ENCODE data around the gene NIPAL4.
"Not testable (repeated sequence)": the region's sequence is repeated elsewhere in the genome, so short reads cannot be mapped to it uniquely, and the experiment has no call there.

NIPAL4 gene

DNA sequence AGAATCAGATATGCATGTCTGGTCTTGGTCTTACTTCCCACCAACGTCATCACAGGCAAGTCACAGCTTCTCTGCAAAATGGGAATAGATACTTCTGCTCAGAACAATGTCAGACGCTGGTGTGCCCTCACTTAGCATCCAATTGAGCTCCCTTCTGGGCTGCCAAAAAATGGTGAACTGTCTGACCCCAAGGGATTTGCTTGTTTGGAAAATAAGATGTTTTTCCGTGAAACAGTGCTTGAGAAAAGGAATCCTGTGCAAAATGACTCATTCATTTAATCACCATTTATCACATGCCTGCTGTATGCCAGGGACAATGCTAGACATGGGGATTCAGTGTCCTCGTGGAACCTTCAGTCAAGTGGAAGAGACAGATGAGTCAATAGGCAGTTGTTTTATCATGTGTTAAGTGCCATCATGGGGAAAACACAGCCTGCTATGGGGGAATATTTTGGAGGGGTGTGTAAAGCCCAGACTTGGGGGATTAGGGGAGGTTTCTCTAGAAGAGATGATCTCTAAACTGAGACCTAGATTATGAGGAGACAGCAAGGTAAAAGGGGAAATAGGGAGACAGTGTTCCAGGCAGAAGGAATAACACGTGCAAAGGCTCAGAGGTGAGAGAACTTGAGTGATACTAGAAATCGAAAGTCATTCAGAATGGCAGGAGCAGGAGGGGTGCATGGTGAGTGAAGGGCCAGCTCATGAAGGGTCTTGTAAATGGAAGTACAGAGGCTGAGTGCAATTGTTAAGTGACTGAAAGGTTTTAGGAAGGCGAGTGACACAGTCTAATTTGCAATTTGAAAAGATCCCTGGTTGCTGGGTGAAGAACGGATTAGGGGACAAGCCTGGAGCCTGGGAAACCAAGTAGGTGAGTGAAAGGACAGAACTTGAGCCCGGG is 3.9 kb downstream of the NIPAL4 start:
- DNase-seq = no peak

DNA sequence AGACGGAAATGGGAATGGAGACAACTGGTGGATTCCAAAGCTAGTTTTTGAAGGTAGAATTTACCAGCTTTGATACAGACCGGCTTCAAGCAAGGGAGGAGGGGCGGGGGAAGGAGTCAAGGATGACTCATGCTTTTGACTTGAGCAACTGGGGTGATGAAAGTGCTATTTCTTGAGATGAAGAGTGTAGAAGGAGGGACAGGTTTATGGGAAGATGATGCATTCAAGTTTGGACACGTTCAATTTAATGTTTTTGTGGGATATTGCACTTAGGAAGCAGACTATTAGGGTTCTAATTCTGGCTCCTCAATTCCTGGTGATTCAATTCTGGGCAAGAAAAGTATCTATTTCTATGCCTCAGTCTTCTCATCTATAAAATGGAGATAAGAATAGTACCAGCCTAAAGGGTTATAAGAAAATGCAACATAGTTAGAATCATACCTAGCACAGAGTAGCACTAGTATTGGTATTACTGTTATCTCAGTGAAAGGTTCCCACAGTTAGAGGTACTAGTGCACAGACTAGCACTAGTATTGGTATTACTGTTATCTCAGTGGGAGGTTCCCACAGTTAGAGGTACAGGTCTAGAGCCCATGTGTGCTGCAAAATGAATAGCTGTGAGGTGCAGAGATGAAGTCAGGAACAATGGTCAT is 4.6 kb downstream of the NIPAL4 start:
- DNase-seq = no peak

DNA sequence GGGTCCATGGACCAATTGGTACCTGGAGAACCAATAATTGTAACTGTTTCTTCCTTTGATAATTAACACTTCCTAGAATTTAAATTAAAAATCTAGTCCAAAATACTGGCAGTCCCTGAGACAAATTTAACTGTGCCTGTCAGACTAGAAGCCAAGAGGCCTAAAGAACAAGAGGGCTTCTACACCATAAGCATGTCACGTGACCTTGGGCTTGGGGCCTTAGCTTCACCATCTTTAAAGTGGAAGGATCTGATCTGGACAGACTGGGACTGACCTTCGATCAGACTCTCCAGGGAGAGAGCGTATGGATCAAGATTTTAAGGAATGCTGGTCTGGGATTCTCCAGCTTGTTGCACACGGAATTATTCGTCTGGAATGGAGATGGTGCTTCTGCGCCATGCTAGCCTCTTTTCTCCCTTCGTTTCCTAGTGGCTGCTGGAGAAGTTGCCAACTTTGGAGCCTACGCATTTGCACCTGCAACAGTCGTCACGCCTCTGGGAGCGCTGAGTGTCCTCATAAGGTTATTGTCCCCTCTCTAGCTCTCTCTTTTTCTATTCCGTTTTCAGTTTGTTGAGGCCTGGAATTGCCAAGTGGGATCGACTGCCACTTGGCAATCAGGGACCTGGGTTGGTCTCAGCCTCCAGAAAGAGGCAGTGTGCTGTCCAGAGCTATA is 8.4 kb downstream of the NIPAL4 start:
- no peak for DNase-seq

DNA sequence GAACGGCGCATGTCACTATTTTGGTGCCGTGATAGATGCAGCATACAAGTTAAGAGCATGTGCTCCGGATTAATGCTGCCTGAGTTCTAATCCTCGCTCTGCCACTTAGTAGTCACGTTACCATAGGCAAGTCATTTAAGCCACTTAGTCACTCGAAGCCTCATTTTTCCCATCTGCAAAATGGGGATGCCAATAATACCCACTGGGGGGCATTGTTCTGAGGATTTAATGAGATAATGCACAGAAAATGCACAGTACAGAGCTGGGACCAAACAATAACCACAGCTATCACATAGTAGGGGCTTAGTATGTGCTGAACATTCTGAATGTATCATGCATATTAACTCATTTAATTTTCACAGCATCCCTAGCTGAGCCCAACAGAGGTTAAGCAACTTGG is 9.1 kb downstream of the NIPAL4 start:
- no peak for DNase-seq

DNA sequence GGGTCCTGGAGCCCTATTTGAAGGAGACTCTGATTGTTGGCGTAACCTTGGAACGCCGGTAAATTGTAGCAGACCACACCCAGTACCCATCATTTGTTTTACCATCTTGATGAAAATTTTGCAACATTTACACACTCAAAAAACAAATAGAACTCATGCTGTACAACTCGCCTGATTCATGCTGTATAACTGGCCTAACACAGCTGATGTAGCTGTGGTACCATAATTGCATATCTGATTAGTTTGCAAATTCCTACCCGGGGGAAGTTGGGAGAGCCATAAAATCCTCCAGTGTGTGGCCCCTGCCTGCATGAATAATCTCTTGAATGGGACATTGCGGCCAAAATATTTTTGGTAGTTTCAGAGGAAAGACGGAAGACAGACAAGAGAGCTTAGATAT is 9.7 kb downstream of the NIPAL4 start:
- DNase-seq = no peak

DNA sequence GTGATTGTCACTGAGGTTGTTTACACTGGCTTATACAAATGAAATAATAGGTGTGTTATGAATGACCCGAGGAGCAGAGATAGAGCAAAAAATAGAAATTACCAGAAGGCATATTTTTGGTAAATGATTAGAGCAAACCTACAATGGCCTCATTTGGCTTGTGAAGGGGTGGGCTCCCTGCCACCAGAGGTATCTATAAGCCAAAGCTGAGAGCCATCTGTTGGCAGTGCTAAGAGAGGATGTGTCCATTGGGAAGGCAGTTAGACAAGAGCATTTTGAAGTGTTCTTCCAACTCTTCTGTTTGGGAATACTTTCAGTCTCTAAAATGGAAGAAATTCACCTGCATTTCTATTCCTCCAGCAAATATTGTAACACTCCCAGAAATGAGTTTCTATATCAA is 10.6 kb downstream of the NIPAL4 start:
- no peak for DNase-seq

DNA sequence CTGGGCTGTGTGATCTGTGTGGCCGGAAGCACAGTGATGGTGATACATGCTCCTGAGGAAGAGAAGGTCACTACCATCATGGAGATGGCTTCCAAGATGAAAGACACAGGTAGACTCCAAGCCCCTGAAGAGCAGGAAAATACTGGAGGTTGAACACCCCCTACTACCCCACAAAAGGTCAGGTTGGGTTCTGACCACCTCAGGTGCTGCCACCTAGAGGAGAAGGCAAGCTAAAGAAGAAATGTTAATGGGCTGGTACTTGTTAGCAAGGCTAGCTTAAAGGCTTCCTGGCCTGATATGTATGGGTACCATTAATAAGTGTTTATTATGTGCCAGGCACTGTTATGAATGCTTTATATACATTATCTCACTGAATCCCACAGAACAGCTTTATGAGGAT is 11.7 kb downstream of the NIPAL4 start:
- DNase-seq = no peak

DNA sequence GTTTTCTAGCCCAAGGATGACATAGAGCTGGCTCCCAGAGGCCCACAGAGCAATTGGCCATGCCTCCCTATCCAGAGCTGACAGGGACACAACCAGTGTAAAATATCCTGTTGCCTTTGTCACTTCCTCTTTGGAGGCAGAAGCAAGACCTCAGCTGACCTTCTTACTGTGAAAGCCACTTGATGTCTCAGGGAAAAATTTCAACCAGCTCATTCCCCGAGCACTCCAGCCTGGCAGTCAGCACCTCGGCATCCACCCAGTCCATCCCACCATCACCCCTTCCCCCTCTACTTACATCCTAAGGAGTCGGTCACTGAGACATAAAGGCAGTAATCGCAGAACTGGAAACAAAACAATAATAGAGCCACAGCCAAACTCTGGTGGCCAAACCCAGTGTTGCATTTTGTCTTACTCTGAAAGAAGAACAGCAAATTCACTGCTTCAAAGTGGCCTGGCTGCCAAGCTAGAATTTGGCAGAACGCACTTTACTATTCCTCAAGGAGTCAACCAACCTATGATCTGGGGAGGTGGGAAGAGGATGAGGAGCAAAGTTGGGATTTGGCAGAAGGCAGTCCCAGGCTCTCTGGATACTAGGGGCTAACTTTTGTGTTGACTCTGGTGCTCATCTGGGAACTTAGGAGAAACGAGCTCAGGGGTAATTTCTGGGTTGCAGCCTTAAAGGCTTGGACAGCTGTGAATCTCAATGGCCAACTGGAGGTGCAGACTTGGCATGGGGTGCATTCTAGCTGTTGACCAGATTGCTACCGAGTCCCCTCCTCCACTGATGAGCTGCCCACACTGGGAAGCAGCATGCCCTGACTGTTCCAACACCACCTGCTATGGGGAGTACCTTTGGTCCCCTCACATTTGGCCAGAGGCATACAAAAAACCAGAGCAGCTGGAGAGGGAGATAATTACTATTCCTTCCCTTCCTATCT is 13.6 kb downstream of the NIPAL4 start:
- DNase-seq = no peak

DNA sequence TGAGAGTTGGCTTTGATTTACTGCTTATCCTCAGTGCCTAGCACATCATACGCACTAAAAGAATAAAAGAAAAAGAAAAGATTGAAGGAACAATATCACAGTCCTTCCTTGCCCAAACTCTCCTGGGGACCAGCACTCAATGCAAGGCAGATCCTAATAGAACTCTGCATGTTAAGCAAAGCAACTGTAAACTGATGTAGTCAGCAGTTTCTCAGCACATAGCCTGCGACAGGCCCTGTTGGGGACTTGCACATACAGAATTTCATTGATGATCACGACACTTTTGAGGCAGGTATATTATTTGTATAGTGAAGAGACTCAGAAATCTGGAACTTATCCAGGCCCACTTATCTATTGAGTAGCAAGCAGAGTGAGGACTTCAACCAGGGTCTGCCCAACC is 15.4 kb downstream of the NIPAL4 start:
- DNase-seq = no peak

DNA sequence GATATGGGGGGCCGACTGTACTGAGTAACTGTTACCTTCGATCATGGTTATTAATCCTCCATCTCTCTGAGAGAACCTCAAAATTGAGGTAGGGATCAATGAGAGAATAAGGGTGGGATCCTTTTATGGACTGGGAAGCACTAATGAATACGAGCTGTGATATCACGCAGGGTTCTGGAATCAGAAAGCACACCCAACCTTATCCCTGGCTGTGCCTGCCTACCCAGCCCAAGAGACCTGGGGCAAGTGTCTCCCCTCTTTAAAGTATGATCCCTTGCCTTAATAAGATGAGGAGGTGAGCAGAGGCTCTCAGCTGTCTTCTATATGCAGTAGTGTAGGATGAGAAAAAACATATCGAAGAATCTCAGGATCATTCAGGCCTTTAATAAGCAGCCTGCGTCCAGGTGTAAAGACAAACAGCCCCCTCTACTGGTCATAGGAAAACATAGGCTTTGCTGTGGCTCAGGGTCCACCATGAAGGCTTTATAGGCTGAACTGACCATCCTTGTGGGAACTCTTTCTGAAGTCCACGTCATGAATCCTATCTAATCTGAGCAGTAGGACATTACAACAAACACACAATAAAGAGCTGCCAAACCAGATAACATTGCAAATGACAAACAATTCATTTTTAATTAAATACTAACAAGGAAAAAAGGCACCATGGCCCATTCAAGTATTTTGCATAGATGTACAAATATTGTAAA is 16.8 kb downstream of the NIPAL4 start:
- DNase-seq = peak in 2 of 6 experiments; percentile 12 to 13

DNA sequence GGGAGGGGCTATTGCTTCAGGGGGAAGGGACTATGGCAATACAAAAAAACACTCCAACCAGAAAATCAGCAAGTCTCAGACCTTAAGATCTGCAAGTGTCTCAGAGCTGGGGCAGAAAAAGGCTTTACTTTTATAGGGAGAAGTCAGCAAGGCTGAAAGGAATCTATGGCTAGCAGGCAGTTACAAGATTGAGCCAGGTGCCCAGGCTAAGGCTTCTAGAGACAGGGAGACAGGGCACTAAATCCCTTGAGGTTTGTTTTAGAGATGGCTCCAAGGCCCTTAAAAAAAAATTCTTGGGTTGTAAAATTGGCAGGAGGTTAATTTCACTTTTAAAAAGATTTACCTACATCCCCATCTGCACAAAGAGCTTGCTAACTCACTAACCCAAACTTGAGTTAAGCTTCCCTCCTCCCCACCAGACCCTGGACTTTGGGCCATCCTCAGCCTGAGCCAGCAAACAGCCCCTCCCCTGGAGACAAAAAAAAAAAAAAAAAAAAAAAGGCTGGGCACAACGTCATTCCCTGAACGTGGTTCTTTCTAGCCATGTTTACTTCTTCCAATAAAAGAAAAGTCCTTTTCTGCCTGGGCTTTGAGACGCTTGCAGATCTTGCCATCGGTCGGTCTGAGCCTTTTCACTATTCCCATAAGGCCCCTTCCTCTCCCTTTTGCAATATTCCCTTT is 17.9 kb downstream of the NIPAL4 start:
- DNase-seq = no peak

DNA sequence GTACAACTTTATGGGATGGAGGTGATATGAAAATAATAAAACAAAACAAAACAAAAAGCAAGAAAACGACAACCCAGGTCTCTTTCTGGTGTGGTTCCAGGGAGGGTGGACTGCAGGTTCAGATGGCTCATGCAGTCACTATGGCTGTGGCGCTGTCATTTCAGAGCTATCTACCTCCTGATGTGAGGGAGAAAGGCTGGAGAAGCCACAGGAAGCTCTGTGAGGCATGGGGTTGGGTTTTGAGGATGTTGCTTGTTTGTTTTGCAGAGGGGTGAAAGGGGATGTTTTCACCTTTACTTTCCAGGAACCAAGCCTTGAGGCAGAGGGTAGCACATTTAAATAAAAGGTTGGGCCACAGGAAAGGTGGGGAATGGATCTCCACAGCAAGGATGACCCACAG is 18.7 kb downstream of the NIPAL4 start:
- DNase-seq = no peak

DNA sequence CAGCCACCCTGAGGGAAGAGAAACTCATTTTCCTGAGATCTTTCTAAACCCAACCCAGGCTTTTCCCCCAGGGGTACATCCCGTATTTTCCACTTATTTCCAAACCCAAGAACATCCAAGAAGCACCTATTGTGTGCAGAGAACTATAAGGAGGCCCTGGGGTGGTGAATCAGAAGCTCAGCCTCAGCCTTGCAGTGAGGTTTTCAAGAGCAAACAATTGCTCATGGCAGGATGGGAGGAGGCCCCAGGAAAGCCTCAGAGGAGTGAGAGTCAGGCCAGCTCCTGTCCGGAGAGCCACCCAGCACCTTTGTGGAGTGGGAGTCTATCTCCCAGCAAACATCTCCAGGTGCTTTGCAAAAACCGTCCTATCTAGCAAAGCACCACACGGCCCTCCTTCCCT is 19.2 kb downstream of the NIPAL4 start:
- no peak for DNase-seq

DNA sequence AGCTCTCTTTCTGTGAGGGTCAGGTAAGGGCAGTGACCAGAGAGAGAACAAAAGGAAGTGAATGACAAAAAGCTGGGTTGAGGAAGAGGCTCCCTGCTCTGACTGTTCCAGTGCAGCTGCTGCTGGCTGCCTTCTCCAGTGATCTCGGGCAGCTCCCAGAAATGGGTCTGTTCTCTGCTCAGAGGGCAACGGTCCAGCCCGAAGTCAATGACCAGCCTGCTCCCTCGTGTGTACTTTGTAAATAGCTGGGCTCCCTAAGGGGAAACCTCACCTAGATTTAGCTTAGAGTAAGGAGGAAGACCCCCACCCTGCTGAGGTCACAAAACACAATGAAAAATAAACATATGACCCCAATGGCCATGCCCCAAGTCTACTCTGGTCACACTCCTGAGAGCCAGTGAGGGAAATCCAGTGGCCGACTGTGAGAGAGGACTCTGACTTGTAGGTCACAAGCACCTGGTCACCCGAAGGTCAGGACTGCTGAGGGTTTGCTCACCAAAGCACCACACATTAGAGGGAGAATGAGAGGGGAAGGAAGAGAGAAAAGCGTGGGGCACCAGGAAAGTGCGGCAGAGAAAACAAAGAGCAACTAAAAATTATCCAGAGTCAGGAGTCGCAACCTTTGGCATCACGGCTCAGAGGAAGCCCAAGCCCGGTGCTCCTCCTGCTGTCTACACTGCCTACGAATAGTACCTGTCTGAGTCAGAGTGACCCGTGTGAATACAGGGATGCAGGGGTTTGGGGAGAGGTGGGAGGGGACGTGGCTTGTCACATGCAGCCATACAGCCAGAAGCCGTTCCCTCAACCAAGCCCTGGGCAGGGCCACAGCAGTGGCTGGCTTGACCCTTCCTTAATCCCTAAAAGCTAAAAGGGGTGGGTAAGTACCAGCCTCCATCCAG is 19.8 kb downstream of the NIPAL4 start:
- no peak for DNase-seq

DNA sequence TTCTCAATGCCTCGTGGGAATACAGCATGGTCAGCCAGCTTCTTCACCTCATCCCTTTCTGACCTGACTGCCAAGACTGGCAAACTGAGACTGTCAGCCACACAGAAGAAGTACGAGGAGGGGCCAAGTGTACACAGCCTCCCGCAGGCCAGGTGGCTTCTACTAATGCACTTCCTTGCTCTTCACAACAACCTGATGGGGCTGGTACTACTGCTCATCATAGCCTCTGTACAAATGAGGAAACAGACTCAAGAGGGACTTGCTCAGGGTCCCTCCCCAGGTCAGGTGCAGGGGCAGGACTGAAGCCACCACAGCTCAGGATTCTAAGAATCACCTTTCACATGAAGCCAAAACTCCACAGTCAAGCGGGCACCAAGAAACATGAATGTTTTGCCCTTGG is 21.3 kb downstream of the NIPAL4 start:
- DNase-seq = no peak

DNA sequence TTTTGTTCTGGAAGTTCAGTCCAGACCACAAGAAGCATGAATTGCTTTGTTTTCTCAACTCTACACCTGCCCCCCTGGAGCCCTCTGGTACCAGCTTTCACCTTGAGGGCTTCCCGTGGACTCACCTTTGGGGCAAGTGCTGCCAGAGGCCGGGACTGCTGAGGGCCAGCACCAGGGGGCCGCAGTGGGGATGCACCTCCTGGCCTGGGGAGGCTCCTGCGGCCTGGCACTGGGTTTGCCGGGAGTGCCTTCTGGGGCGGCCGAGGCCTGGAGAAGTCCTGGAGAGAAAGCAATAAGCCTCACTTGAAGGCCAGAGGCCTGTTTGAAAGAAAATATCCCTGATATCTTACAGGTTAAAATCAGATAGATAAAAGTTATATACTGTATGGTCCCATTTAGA is 21.7 kb downstream of the NIPAL4 start:
- no peak for DNase-seq

DNA sequence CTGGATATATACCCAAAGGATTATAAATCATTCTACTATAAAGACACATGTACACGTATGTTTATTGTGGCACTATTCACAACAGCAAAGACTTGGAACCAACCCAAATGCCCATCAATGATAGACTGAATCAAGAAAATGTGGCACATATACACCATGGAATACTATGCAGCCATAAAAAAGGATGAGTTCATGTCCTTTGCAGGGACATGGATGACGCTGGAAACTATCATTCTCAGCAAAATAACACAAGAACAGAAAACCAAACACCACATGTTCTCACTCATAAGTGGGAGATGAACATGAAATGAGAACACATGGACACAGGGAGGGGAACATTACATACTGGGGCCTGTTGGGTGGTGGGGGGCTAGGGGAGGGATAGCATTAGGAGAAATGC is 22.7 kb downstream of the NIPAL4 start:
- not testable (repeated sequence) for DNase-seq

DNA sequence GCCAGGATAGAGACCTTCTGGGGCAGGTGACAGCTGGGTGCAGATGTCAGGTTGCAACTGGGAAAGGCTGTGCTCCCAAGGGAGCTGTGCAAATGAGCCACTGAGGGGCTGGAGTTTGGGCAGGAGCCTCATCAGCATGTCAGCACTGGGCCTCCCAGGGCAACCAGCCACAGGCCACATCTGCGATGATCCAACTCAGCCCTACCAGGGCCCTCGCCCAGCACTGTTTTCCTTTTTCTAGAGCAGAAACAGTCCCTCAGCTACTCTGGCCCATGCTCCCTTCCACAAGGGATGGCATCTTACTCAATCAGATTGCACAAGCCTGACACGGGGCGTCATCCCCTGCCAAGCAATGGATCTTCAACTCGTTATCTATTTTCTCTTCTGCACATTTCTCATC is 24.8 kb downstream of the NIPAL4 start:
- no peak for DNase-seq

DNA sequence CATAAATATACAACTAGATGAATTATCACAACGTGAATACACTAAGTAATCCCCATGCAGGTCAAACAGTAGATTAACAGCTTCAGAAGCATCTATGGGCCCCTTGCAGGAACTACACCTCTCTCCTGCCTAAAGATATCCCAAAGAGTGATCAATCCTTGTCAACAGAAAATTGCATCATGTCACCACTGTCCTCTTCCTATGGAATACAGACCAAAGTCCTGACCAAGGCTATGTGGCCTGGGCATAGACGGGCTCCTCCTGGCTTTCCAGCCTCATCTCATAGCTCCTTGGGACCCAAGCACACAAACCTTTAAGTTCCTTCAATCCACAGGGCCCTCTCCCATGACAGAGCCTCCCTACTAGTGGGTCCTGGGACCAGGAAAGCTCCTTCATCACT is 25.3 kb downstream of the NIPAL4 start:
- no peak for DNase-seq

DNA sequence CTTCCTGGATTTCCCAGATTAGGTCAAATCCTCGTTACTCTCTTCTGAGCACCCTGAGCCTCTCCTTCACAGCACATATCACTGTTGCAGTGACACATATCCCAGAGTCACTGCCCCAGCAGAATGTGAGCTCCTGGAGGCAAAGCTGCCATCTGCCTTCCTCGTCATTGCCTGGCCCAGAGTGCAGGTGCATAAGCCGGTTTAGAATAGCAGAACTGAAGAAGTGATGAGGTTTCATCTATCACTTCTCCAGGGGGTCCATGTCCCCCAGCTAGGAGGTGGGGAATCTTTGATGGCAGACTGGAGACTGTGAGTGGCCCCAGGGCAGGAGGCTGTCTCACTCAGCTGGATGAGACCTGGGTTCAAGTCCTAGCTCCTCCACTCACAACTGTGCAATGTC is 25.8 kb downstream of the NIPAL4 start:
- DNase-seq = no peak

All from stimulated activated naive CD4-positive, alpha-beta T cell (primary cell).